HG03442 (cell line): ENCODE results near the gene DHRS7C.
"Not testable (repeated sequence)": the region's sequence is repeated elsewhere in the genome, so short reads cannot be mapped to it uniquely, and the experiment has no call there.

Experiments
- ATAC-seq: cut with Tn5 transposase; IDR thresholded peaks from one replicate; pipeline ENCODE4 v1.9.1; 2021; ENCODE audit warnings: mild to moderate bottlenecking, moderate library complexity; ENCODE audit not compliant: unreplicated experiment

The DHRS7C gene

GRCh38 chr17:9810100-9810949, 18.9 kb upstream of the DHRS7C start:
- no peak for ATAC-seq

DNA sequence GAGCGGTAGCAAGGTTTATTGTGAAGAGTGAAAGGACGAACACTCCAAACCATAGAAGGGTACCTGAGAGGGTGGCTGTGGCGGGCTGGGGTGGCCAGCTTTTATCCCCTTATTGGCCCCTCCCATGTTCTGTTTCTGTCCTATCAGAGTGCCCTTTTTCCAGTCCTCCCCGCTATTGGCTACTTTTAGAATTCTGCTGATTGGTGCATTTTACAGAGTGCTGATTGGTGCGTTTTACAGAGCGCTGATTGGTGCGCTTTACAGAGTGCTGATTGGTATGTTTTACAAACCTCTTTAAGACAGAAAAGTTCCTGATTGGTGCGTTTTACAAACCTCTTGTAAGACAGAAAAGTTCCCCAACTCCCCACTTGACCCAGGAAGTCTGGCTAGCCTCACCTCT, 18.0 kb upstream of the DHRS7C start:
- no peak for ATAC-seq

GRCh38 chr17:9806699-9807098, 15.3 kb upstream of the DHRS7C start:
- ATAC-seq: no peak

- ATAC-seq: no peak
Measured at GRCh38 chr17:9805769-9806168, 14.4 kb upstream of the DHRS7C start.

DNA sequence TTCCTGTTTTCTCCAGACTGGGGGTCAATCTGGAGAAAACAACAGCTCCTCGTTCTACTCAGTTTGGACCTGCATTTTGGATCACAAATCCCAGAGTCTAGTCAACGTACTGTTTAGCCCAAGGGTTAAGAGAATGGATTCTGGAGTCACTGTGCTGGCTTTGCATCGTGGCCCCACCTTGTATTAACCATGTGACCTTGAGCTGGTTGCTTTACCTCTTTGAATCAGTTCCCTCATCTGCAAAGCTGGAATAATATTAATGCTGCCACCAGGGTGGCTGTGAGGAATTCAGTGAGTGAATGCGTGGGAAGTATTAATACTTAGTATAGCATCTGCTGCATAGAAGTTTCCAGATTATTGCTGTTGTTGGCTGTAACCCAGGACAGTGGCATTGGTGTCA, 11.3 kb upstream of the DHRS7C start:
- no peak for ATAC-seq

DNA sequence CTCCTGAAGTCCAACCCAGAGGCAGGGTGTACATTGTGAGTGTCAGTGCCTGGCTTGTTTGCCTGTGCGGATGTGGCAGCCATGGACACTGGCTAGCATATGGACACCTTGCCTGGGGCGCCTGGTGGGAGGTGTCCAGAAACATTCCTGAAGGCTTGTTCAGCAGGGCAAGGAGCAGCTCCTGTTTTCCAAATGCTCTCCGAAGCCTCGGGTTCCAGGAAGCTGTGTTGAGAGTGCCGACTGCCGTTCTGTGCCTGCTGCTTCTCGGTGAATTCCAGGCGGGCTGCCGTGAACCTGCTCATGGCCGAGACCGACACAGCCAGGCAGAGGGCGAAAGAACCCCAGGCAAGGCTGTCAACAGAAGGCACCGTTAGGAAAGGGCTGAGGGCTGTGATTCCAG, 10.9 kb upstream of the DHRS7C start:
- ATAC-seq: no peak

DNA sequence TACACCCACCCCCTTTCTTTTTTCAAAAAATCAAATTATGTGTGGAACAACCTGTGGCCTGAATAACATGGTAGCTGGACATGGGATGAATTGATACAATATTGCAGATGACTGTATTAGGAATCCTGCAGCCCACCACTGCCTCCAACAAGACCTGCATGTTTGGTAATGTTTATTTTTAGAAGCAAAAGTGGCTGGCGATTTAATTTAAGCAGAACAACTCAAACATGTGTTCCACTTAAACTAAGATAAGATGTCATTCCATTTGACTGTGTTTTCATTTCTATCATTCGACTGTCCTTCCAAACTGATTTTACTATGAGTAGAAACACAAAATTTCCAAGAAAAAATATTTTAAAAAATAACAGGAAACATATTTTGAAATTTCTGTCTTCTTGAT, 10.1 kb upstream of the DHRS7C start:
- ATAC-seq: no peak

- no peak for ATAC-seq
Measured at GRCh38 chr17:9798724-9799123, 7.3 kb upstream of the DHRS7C start.

GRCh38 chr17:9798008-9798407, 6.6 kb upstream of the DHRS7C start:
- no peak for ATAC-seq

GRCh38 chr17:9792181-9792840, 919 bp upstream of the DHRS7C start:
- ATAC-seq: no peak

DNA sequence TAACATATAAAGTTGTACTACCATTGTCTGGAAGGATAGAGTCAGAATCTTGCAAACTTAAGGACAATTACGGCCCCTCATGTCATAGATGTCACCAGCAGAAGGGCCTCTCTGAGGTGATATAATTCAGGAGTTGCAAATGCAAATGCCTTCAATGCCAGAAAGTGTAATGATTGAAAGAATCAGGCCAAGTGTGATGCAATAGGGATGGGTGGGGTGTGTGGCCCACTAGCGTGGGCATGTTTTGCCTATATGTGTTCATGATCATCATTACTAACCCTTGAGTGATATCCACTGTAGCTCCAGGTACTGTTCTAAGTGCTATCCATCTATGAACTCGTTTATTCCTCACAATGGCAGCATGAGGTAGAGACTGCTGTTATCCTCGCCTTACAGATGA, 1.1 kb downstream of the DHRS7C start:
- ATAC-seq: no peak

DNA sequence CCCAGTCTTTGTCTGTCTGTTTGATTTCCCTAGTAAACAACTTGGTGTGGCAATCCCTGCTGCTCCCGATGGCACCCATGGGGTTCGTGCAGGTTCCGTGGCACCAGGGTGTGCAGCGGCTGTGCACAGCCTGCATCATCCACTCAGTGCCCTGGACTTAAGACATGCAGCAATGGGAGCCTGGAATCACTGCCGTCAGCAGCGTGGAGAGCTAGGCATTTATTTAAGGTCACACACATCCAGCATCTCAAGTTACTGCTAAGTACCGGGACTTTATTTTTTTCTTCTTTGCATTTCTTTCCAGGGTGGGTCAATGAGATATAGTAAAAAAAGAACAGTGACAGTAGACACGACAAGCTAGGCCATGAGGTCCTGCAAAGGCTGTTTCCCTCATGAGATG, 2.8 kb downstream of the DHRS7C start:
- no peak for ATAC-seq

GRCh38 chr17:9784544-9784943, 6.8 kb downstream of the DHRS7C start:
- ATAC-seq: no peak

GRCh38 chr17:9783465-9783864, 7.9 kb downstream of the DHRS7C start:
- not testable (repeated sequence) for ATAC-seq

GRCh38 chr17:9783050-9783449, 8.3 kb downstream of the DHRS7C start:
- no peak for ATAC-seq

DNA sequence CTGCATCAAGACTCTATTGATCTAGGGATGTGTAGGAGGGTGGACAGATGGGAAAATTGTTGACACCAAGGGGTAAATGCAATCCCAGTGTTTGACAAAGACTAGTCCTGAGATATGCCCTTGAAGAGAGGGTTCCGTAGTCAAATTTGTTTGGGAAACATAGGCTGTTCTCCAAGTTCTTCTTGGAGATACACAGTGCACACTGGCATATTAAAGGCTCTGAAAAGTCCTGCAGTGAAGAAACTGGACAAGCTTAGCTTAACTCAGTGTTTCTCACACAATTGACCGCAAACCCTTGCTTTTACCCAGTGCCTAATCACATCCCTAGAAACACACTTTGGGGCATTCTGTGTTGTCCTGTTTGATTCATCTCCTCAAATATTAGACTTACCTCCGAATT, 10.8 kb downstream of the DHRS7C start:
- no peak for ATAC-seq

DNA sequence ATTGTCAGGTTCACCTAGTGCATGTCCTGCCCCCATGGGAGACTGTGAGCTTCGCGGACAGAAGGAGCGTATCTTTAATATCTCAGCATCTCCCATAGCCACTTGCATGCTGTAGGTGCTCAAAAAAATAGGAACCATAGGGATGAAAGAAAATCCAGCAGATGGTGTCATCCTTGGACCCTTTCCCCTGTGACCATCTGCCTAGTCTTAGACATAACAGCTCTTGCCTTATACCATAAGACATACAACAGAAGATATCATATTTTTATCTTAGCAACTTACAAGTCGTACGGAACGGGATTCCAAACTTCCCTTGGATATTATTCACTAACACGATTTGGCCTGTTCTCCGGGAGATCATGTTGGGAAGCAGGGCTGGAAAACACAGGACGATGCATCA, 14.5 kb downstream of the DHRS7C start:
- no peak for ATAC-seq

DNA sequence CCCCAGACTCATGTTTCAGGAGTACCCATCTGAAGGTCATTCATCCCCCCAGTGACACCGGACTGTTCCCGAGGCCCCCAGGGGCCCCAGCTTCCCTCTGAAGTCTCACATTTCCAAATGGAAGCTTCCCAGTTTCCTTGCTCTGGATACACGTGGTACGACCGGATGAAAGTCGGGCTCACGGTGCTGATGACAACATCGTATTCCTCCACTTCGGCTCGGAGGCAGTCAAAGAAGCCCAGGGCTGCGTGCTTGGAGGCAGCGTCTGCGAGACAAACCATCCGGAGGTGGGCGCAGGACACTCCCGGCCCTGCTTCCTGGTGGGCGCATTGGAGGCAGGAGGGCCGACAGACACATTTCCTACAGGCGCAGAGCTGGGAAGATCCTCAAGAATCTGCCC, 18.7 kb downstream of the DHRS7C start:
- no peak for ATAC-seq

- no peak for ATAC-seq
Measured at GRCh38 chr17:9771465-9771864, 19.9 kb downstream of the DHRS7C start.

GRCh38 chr17:9769036-9769695, 22.2 kb downstream of the DHRS7C start:
- no peak for ATAC-seq

DNA sequence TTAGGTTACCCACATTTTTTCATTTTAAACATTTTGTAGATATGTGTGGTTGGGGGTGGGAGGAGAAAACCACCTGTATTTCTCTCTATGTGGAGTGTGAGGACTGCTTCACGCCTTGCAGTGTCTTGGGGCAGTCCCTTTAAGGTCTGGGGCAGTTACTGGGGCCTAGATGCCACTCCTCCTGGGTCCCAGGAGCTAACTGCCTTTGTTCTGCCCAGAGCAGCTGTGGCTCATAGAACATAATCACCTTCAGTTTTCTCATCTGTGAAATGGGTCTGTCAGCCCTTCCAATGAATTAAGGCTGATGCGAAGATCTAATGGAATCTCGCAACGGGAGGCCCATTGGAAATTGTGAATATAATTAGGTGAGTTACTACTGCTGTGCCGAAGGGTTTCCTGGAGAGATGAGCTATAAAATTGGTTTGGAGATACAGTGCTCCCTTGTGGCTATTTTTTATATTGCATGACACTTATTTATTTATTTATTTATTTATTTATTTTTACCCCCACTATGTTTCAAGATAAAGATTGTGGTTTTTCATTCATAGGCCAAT, 22.9 kb downstream of the DHRS7C start:
- ATAC-seq: no peak
